GM12801 (cell line): ENCODE results near the gene KLHL40.

ENCODE experiments used
- CTCF ChIP-seq: IDR thresholded peaks from one replicate; pipeline ENCODE4 v1.5.1; 2011; ENCODE audit warnings: control low read depth; ENCODE audit not compliant: insufficient read length; ENCODE audit errors: extremely low read depth

KLHL40 gene

GRCh38 chr3:42741796-42742195 lies 56.5 kb downstream of the KLHL40 start:
- no peak for TF ChIP-seq CTCF
